CD4-positive, alpha-beta T cell (primary cell): ENCODE data around the gene PLA2R1. TPM values are rescaled to one million over a fixed set of nuclear protein-coding genes. Genes with fewer than 3 reads are reported as not detected.

Experiments
- ATAC-seq: fragments of 200-7000 bp; cut with Tn5 transposase; one replicate; pipeline ENCODE4 v1.10.0; 2022; ENCODE audit warnings: mild to moderate bottlenecking; ENCODE audit not compliant: poor library complexity
- CTCF ChIA-PET: fragments of 350-600 bp; sonication (Branson Sonifier 250); formaldehyde crosslinking; loops from one replicate; lab custom pipeline; 2021; ENCODE audit warnings: antibody characterized with exemption, inconsistent platforms; lab: Charles Lee
- POLR2A ChIA-PET: fragments of 350-600 bp; sonication (Branson Sonifier 250); formaldehyde crosslinking; loops from one replicate; lab custom pipeline; 2021; ENCODE audit warnings: antibody characterized with exemption, inconsistent platforms; lab: Charles Lee
- DNase-seq, 14 experiments: peaks; one replicate each; pipeline ENCODE4 v3.0.0-alpha.2; 2013 to 2020; ENCODE audit warnings: mixed read lengths in 2 of 14
- H3K27ac ChIP-seq, 2 donors: one replicate each; pipeline versions ENCODE4 v1.5.1 to v1.7.0; 2013; ENCODE audit warnings: low read length in 2 of 2, low read depth in 1 of 2, mild to moderate bottlenecking in 1 of 2
- H3K27me3 ChIP-seq, 2 experiments: 1 replicate in 1 of 2; 2 replicates in 1 of 2; pipeline versions ENCODE4 v1.6.1 to v1.7.0; 2013; ENCODE audit warnings: low read length in 2 of 2, control low read depth in 1 of 2, mild to moderate bottlenecking in 1 of 2, moderate library complexity in 1 of 2; ENCODE audit not compliant: insufficient read depth in 2 of 2, control insufficient read depth in 1 of 2
- H3K36me3 ChIP-seq: one replicate; pipeline ENCODE4 v1.6.1; 2013; ENCODE audit warnings: low read length, control low read depth; ENCODE audit not compliant: insufficient read depth
- H3K4me1 ChIP-seq: one replicate; pipeline ENCODE4 v1.6.1; 2013; ENCODE audit warnings: low read length, control low read depth; ENCODE audit not compliant: insufficient read depth
- H3K4me3 ChIP-seq: one replicate; pipeline ENCODE4 v1.5.1; 2013; ENCODE audit warnings: mild to moderate bottlenecking, low read length, moderate library complexity
- H3K9me3 ChIP-seq, 2 experiments: 1 replicate in 1 of 2; 2 replicates in 1 of 2; pipeline versions ENCODE4 v1.6.1 to v1.7.0; 2013; ENCODE audit warnings: low read length in 2 of 2, mild to moderate bottlenecking in 2 of 2, control low read depth in 1 of 2, moderate library complexity in 1 of 2; ENCODE audit not compliant: control insufficient read depth in 1 of 2, insufficient read depth in 1 of 2
- H3K27ac Mint-ChIP-seq: one replicate; pipeline ENCODE4 v1.8.0; 2020; ENCODE audit warnings: mixed read lengths
- H3K27me3 Mint-ChIP-seq: one replicate; pipeline ENCODE4 v1.8.0; 2021; ENCODE audit warnings: mixed read lengths
- H3K36me3 Mint-ChIP-seq: one replicate; pipeline ENCODE4 v1.8.0; 2021; ENCODE audit warnings: low read depth, mixed read lengths
- H3K4me1 Mint-ChIP-seq: one replicate; pipeline ENCODE4 v1.8.0; 2021; ENCODE audit warnings: low read depth, mixed read lengths
- H3K4me3 Mint-ChIP-seq: one replicate; pipeline ENCODE4 v1.8.0; 2020; ENCODE audit warnings: mild to moderate bottlenecking, mixed read lengths
- H3K9me3 Mint-ChIP-seq: one replicate; pipeline ENCODE4 v1.8.0; 2020; ENCODE audit warnings: mixed read lengths
- CTCF ChIP-seq: fragments of 200-600 bp; IDR thresholded peaks from one replicate; pipeline ENCODE4 v1.8.0; 2022; ENCODE audit warnings: antibody characterized with exemption, mild to moderate bottlenecking
- intact Hi-C, 2 experiments: fragments of 100-400 bp; cut with DNase I in 1 of 2; cut with micrococcal nuclease in 1 of 2; formaldehyde crosslinking; loops; one replicate each; pipeline versions ENCODE4 v1.15.1 to v1.9.0; 2023 to 2025; cut with DNase I, micrococcal nuclease
- total RNA-seq, 174 experiments: library from RNA in 2 of 174; stranded (reverse) in 2 of 174; gene quantifications; one replicate each; pipeline ENCODE4 v1.2.3 and lab custom pipeline; 2021 to 2026

PLA2R1 gene
- total RNA-seq, 2 experiments from 2014 or later: not detected

DNA sequence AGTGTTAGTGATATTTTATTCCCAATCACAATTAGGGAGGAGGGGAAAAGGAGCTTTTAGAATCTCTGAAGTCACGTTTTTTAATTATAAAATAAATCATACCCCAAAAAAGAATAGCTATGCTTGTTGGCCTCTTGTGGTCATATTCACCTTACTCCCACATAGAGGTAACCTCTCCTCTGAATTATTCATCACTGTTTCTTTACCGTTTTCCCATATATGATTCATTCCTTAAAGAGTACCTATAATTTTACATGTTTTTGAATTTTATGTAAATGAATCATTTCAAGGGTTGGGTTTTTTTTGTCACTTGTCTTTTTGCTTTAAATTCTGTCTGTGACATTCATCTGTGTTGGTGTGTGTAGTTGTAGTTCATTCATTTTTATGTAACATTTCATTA, 153.8 kb downstream of the PLA2R1 start:
- DNase-seq (no peak), ATAC-seq (no peak)
- H3K4me3 Mint-ChIP-seq: no peak overlapping the region
- H3K27me3 ChIP-seq: no peaks in the 10 kb centered on the region
- no peak for TF ChIP-seq CTCF
- no peaks in the 10 kb centered on the region for H3K36me3 ChIP-seq
- H3K9me3 ChIP-seq: no peaks in the 10 kb centered on the region
- peaks cover 4% of the 10 kb centered on the region for H3K36me3 Mint-ChIP-seq
- ChIA-PET CTCF (no interaction called here), POLR2A (no interaction called here)
- no peak overlapping the region for H3K4me3 ChIP-seq
- no peaks in the 10 kb centered on the region for H3K9me3 Mint-ChIP-seq
- intact Hi-C loops: loop anchor here in 1 of 2 experiments (5.0 to 10.0 kb wide), 2 partner anchors 1246 to 1456 kb away; no protein-coding TSS in a partner anchor
- peaks cover 9% of the 10 kb centered on the region for H3K4me1 Mint-ChIP-seq
- H3K27ac ChIP-seq: no peak overlapping the region
- no peak overlapping the region for H3K27ac Mint-ChIP-seq
- peaks cover 14% of the 10 kb centered on the region for H3K4me1 ChIP-seq
- H3K27me3 Mint-ChIP-seq: no peaks in the 10 kb centered on the region

- no peaks in the 10 kb centered on the region for H3K9me3 ChIP-seq
- intact Hi-C loops: loop anchor here in 1 of 2 experiments (5.0 to 10.0 kb wide), 2 partner anchors 1247 to 1456 kb away; no protein-coding TSS in a partner anchor
- POLR2A ChIA-PET: no interaction called here
- Mint-ChIP-seq H3K27ac (no peak overlapping the region), H3K27me3 (no peaks in the 10 kb centered on the region), H3K36me3 (peaks cover 7% of the 10 kb centered on the region), H3K9me3 (no peaks in the 10 kb centered on the region), H3K4me3 (no peak overlapping the region), H3K4me1 (peaks cover 16% of the 10 kb centered on the region)
- H3K27me3 ChIP-seq: no peaks in the 10 kb centered on the region
- ATAC-seq: no peak
- DNase-seq: no peak
- H3K4me3 ChIP-seq: no peak overlapping the region
- H3K27ac ChIP-seq: no peak overlapping the region
- CTCF ChIA-PET: no interaction called here
- no peak for TF ChIP-seq CTCF
- H3K4me1 ChIP-seq: peaks cover 22% of the 10 kb centered on the region
- H3K36me3 ChIP-seq: no peaks in the 10 kb centered on the region
These were observed 154.5 kb downstream of the PLA2R1 start for GRCh38 chr2:159907909-159908308.

DNA sequence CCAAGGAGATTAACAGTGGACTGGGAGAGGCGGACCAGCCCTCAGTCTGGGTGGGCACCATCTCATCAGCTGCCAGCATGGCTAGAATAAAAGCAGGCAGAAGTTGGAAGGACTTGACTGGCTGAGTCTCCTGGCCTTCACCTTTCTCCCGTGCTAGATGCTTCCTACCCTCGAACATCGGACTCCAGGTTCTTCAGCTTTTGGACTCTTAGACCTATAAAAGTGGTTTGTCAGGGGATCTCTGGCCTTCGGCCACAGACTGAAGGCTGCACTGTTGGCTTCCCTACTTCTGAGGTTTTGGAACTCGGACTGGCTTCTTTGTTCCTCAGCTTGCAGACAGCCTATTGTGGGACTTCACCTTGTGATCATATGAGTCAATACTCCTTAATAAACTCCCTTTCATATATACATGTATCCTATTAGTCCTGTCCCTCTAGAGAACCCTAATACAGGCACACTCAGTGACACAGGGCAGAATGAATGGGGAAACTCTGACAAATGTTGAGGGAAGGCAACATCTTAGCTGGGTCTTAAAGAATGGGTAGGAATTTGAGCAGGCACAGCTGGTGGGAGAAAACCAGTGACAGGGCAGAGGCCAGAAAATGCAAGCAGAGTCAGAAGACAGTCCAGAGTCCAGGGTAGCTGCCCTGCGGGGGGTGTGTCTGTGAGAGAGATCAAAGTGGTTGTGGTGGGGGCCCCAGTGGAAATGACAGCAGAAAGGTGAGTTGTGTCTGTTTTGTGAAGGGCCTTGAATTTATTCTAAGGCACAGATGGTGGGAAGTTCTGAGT, 156.3 kb downstream of the PLA2R1 start:
- no peak for ATAC-seq
- Histone ChIP-seq H3K36me3 (peaks cover 8% of the 10 kb centered on the region), H3K27me3 (no peaks in the 10 kb centered on the region), H3K9me3 (no peaks in the 10 kb centered on the region), H3K4me1 (peaks cover 29% of the 10 kb centered on the region), H3K27ac (no peak overlapping the region), H3K4me3 (no peak overlapping the region)
- peak overlapping the region; percentile 99 for H3K4me3 Mint-ChIP-seq
- H3K27me3 Mint-ChIP-seq: no peaks in the 10 kb centered on the region
- H3K27ac Mint-ChIP-seq: peak overlapping the region; percentile 93
- H3K36me3 Mint-ChIP-seq: peaks cover 16% of the 10 kb centered on the region
- no peaks in the 10 kb centered on the region for H3K9me3 Mint-ChIP-seq
- H3K4me1 Mint-ChIP-seq: peaks cover 33% of the 10 kb centered on the region
- intact Hi-C loops: loop anchor here in 1 of 2 experiments (5.0 to 10.0 kb wide), 2 partner anchors 1249 to 1454 kb away; no protein-coding TSS in a partner anchor
- CTCF ChIA-PET: interaction anchor here (1.3 kb wide), 1 partner anchor 16 kb away, joined by 3 read pairs; no protein-coding TSS in a partner anchor
- POLR2A ChIA-PET: no interaction called here
- TF ChIP-seq CTCF: no peak
- no peak for DNase-seq
